ENCODE measurements around the gene CARD11. TPM values are rescaled to one million over a fixed set of nuclear protein-coding genes. Genes with fewer than 3 reads are reported as not detected.

The CARD11 gene
- total RNA-seq, 1 donor from 2014 or later: 0.31 TPM

- DNase-seq: no peak
These were observed 104.3 kb downstream of the CARD11 start for GRCh38 chr7:2939193-2939885.

- DNase-seq: no peak
These were observed 105.0 kb downstream of the CARD11 start for GRCh38 chr7:2938514-2939192.

GRCh38 chr7:2937701-2938513, 105.8 kb downstream of the CARD11 start:
- no peak for DNase-seq

GRCh38 chr7:2936891-2937580, 106.6 kb downstream of the CARD11 start:
- no peak for DNase-seq

GRCh38 chr7:2936301-2936700, 107.4 kb downstream of the CARD11 start:
- no peak for DNase-seq

- no peak for DNase-seq
These were observed 108.5 kb downstream of the CARD11 start for GRCh38 chr7:2934984-2935740.

- no peak for DNase-seq
These were observed 109.4 kb downstream of the CARD11 start for GRCh38 chr7:2934211-2934731.

- DNase-seq: no peak
These were observed 111.0 kb downstream of the CARD11 start for GRCh38 chr7:2932402-2933251.

- no peak for DNase-seq
These were observed 112.6 kb downstream of the CARD11 start for GRCh38 chr7:2931034-2931415.

GRCh38 chr7:2930310-2931033, 113.2 kb downstream of the CARD11 start:
- DNase-seq: no peak

- no peak for DNase-seq
These were observed 114.1 kb downstream of the CARD11 start for GRCh38 chr7:2929321-2930201.

- DNase-seq: no peak
These were observed 114.9 kb downstream of the CARD11 start for GRCh38 chr7:2928613-2929311.

GRCh38 chr7:2928256-2928612, 115.4 kb downstream of the CARD11 start:
- DNase-seq: no peak

GRCh38 chr7:2927592-2927991, 116.1 kb downstream of the CARD11 start:
- DNase-seq: no peak

- DNase-seq: no peak
These were observed 116.7 kb downstream of the CARD11 start for GRCh38 chr7:2926896-2927405.

- DNase-seq: no peak
These were observed 117.4 kb downstream of the CARD11 start for GRCh38 chr7:2926120-2926895.

Measured in occipital lobe (tissue), 2 donors.